ENCODE data around the gene MYL3.
"Not testable (repeated sequence)": the region's sequence is repeated elsewhere in the genome, so short reads cannot be mapped to it uniquely, and the experiment has no call there.

Gene MYL3

DNA sequence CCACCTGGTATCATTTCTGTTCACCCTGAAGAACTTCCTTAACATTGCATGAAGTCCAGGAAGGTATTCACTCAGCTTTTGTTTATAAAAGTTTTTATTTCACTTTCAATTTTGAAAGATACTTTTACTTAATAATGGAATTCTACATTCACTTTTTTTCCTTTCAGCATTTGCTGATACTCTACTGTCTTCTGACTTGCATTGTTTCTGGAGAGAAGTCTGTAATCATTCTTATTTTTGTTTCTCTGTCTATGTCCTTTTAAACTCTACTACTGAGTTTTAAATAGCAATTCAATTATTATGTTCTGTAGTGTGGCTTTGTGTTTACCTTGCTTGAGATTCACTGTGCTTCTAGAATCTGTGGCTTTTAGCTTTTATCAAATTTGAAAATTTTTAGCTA, 42.4 kb downstream of the MYL3 start:
- no peak for DNase-seq (ENCODE audit: low read depth)
- TF ChIP-seq, protein P1, sequence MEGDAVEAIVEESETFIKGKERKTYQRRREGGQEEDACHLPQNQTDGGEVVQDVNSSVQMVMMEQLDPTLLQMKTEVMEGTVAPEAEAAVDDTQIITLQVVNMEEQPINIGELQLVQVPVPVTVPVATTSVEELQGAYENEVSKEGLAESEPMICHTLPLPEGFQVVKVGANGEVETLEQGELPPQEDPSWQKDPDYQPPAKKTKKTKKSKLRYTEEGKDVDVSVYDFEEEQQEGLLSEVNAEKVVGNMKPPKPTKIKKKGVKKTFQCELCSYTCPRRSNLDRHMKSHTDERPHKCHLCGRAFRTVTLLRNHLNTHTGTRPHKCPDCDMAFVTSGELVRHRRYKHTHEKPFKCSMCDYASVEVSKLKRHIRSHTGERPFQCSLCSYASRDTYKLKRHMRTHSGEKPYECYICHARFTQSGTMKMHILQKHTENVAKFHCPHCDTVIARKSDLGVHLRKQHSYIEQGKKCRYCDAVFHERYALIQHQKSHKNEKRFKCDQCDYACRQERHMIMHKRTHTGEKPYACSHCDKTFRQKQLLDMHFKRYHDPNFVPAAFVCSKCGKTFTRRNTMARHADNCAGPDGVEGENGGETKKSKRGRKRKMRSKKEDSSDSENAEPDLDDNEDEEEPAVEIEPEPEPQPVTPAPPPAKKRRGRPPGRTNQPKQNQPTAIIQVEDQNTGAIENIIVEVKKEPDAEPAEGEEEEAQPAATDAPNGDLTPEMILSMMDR (IDR thresholded peaks at IDR 0.05; ENCODE audit: insufficient read depth, low read depth, low read length, missing control alignments) = no peak

DNA sequence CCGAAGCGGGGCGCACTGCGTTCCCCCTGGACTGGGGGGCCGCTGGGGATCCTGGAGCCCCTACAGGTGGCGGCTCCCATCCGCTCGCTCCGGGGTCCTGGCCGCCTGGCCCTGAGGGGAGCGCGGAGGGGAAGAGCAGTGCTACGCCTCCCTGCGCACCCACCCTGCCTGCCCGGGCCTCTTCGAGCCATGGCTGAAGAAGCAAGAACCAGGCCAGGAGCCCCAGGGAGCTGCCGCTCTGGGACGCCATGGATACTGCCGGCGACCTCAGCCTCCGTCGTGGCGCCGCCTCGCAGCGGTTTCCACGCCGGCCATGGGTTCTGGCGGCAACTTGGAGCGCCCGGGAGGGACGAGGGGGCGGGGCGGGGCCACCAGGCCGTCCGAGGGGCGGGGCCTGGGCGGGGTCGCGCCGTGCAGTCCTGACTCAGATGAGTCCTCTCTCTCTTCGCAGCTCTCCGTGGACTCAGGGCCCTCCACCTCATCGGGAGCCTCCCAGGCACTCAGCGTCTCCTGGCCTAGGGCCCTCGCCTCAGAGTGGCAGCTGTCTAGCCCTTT, 50.9 kb downstream of the MYL3 start:
- no peak overlapping the region for H3K4me3 ChIP-seq (ENCODE audit: low read depth, low read length)
- DNase-seq (ENCODE audit: low read depth) = peak; percentile 18
- TF ChIP-seq, protein P1 (IDR thresholded peaks at IDR 0.05; ENCODE audit: insufficient read depth, low read depth, low read length, missing control alignments) = no peak

More for the DNA sequence above, 42.4 kb downstream of the MYL3 start:
- H3K4me3 ChIP-seq (ENCODE audit: low read depth, low read length) = no peak overlapping the region

DNA sequence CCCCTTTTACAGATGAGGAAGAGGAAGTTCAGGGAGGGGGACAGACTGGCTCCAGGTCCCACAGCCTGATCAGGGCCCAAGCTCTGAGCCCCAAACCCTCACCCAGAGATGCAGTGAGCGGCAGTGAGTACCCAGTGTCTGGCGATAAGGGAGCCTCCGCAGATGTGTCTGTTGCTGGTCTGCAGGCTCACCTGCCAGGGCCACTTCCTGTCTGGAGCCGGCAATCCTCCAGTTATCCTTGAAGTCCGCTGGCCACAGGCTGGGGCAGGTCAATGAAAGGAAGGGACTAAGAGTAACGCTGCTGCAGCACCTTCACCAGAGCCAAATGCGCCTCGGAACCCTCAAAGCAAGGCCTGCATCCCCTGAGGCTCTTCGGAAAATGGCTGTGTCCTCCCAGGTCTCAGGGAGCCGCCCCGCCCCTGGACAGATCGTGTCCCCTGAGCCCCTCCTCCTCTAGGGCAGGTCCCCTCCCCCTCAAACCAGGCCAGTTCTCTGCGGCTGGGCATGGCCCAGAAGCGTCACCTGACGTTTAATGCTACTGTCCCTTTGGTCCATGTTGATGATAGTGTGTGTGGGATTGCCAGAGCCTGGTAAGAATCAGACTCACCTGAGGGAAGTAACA, 51.5 kb downstream of the MYL3 start:
- TF ChIP-seq, protein P1 (IDR thresholded peaks at IDR 0.05; ENCODE audit: insufficient read depth, low read depth, low read length, missing control alignments) = no peak
- H3K4me3 ChIP-seq (ENCODE audit: low read depth, low read length) = no peak overlapping the region
- no peak for DNase-seq (ENCODE audit: low read depth)

DNA sequence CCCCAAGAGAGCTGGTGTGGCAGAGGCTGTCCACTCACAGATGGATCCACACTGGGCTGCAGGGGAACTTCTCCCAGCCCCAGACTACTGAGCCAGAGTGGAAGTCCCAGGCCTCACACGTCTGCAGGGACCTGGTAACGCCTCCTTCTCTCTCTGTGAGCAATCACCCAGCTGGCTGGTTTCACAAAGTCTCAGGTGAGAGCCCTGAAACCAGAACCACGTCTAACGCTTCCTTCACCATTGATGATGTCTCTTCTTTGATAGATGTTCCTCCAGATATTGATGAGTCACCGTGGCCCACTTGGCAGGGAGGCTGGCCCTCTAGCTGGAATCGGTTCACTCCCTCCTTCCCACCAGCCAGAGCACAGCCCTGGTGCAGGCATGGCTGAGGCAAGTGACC, 54.5 kb downstream of the MYL3 start:
- not testable (repeated sequence) for DNase-seq (ENCODE audit: low read depth); H3K4me3 ChIP-seq (ENCODE audit: low read depth, low read length)
